Kidney (tissue), 14 donors: ENCODE results near the gene WIZ. TPM values are rescaled to one million over a fixed set of nuclear protein-coding genes. Genes with fewer than 3 reads are reported as not detected.
A peak's percentile ranks its signal among the peaks of the same experiment; 100 is the strongest.

Experiments used
- DNase-seq, 5 donors: peaks; one replicate each; pipeline ENCODE4 v3.0.0-alpha.2; 2013 to 2020
- FAIRE-seq: peaks from 2 replicates; lab custom pipeline; 2012; peaks lifted over from hg19 to GRCh38; lab: Jason Lieb, UNC
- H3K27ac ChIP-seq, 2 donors: one replicate each; pipeline ENCODE4 v1.7.0; 2013; ENCODE audit warnings: low read depth in 2 of 2, low read length in 2 of 2, inconsistent platforms in 1 of 2
- H3K27me3 ChIP-seq: one replicate; pipeline ENCODE4 v1.7.1; 2013; ENCODE audit warnings: low read length, inconsistent platforms; ENCODE audit not compliant: control insufficient read depth, insufficient read depth
- H3K36me3 ChIP-seq, 3 donors: one replicate each; pipeline versions ENCODE4 v1.7.0 to v1.7.1; 2013; ENCODE audit warnings: low read length in 3 of 3, control low read depth in 1 of 3, inconsistent platforms in 1 of 3; ENCODE audit not compliant: insufficient read depth in 3 of 3, control insufficient read depth in 2 of 3
- H3K4me1 ChIP-seq, 3 donors: one replicate each; pipeline versions ENCODE4 v1.7.0 to v1.7.1; 2013; ENCODE audit warnings: low read length in 3 of 3, inconsistent platforms in 1 of 3, low read depth in 1 of 3; ENCODE audit not compliant: control insufficient read depth in 2 of 3, insufficient read depth in 2 of 3
- H3K4me3 ChIP-seq, 3 donors: one replicate each; pipeline versions ENCODE4 v1.7.0 to v1.8.1; 2013; ENCODE audit warnings: low read length in 3 of 3, control low read depth in 1 of 3, inconsistent platforms in 1 of 3
- H3K9ac ChIP-seq, 3 donors: one replicate each; pipeline versions ENCODE4 v1.7.0 to v1.7.1; 2013; ENCODE audit warnings: low read length in 3 of 3, control low read depth in 1 of 3, inconsistent platforms in 1 of 3
- H3K9me3 ChIP-seq, 3 donors: one replicate each; pipeline versions ENCODE4 v1.7.0 to v1.7.1; 2013; ENCODE audit warnings: low read length in 3 of 3, control low read depth in 1 of 3, inconsistent platforms in 1 of 3; ENCODE audit not compliant: control insufficient read depth in 2 of 3, insufficient read depth in 1 of 3
- CTCF ChIP-seq: IDR thresholded peaks from 3 replicates; pipeline ENCODE4 v1.5.1; 2012; ENCODE audit warnings: mild to moderate bottlenecking, moderate library complexity, borderline replicate concordance; ENCODE audit not compliant: insufficient read depth; ENCODE audit errors: extremely low read depth
- intact Hi-C: fragments of 100-400 bp; cut with DNase I; formaldehyde crosslinking; loops from one replicate; pipeline ENCODE4 v1.11.1; 2022
- polyA plus RNA-seq: library from polyadenylated mRNA; stranded (reverse); fragments of 350-450 nt; fragmentation: Illumina TruSeq; extraction: RNeasy Lipid Tissue Mini Kit (QIAGEN cat#74804); gene quantifications from one replicate; pipeline ENCODE4 v1.2.3, GENCODE V29; 2014; ENCODE audit warnings: low read depth, low replicate concordance; ENCODE audit not compliant: insufficient read depth
- total RNA-seq: library from RNA; stranded (reverse); fragmentation: NEBNext Ultra II Directional; extraction: Animal tissue kit (Norgen Biotek cat#: 25700); gene quantifications from one replicate; pipeline ENCODE4 v1.2.1, GENCODE V29; 2021
- donor health status: control.
- donor health status: control.
- donor health status: control.
- donor health status: control.
- donor health status: control.
- donor health status: DM: yes; HTN: yes; CAD: no.
- donor health status: Normal renal cell carcinoma (clear cell type).

WIZ gene
- total and polyA plus RNA-seq, 2 donors from 2014 or later, result 15.4 to 37.1 TPM

- Histone ChIP-seq H3K4me3 (no peak overlapping the region), H3K4me1 (peaks cover 0 to 38% (median 26%) of the 10 kb centered on the region in 3 donors), H3K9ac (no peak overlapping the region), H3K9me3 (no peaks in the 10 kb centered on the region), H3K27me3 (no peaks in the 10 kb centered on the region), H3K27ac (peak overlapping the region; percentile 11 to 48), H3K36me3 (peaks cover 0 to 35% (median 19%) of the 10 kb centered on the region in 3 donors)
- no peak for FAIRE-seq
- DNase-seq, result peak in 1 of 5 donors; percentile 75
- no peak for TF ChIP-seq CTCF
- intact Hi-C loops, result no loop called here
These were observed 75.6 kb downstream of the WIZ start for GRCh38 chr19:15374105-15374651.

DNA sequence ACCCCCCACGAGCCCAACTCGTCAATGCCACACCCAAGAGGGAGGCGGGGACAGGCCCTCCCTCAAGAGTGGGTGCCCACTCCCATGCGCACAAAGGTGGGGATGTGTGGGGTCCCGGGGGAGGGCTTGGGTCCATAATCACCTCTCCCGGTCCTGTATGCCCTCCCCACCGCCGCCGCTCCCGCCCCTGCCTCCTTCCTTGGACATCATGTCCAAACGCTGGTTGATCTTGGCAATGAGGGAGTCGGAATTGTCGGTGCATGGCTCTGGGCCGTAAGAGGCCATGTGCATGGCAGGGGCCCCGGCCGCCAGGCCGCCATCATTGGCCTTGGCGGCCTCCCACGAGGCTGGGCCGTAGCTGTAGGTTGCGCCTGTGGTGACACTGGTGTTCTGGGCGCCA, 76.1 kb downstream of the WIZ start:
- Histone ChIP-seq H3K4me3 (no peak overlapping the region), H3K9me3 (no peaks in the 10 kb centered on the region), H3K27ac (no peak overlapping the region), H3K9ac (no peak overlapping the region), H3K27me3 (no peaks in the 10 kb centered on the region), H3K36me3 (peaks cover 0 to 41% (median 19%) of the 10 kb centered on the region in 3 donors), H3K4me1 (peaks cover 0 to 37% (median 26%) of the 10 kb centered on the region in 3 donors)
- intact Hi-C loops, result no loop called here
- DNase-seq (peak in 1 of 5 donors; percentile 77), FAIRE-seq (no peak)
- TF ChIP-seq CTCF, result no peak

GRCh38 chr19:15372891-15373301, 76.9 kb downstream of the WIZ start:
- no peak for TF ChIP-seq CTCF
- peak in 1 of 5 donors; percentile 75 for DNase-seq
- Histone ChIP-seq H3K4me1 (peaks cover 0 to 34% (median 26%) of the 10 kb centered on the region in 3 donors), H3K4me3 (no peak overlapping the region), H3K9me3 (no peaks in the 10 kb centered on the region), H3K27ac (no peak overlapping the region), H3K27me3 (no peaks in the 10 kb centered on the region), H3K9ac (no peak overlapping the region), H3K36me3 (peaks cover 0 to 46% (median 22%) of the 10 kb centered on the region in 3 donors)
- FAIRE-seq, result no peak
- intact Hi-C loops, result no loop called here
